Astrocyte (in vitro differentiated cells and primary cell): ENCODE data around the gene ZNF19.

Source experiments
- EZH2 ChIP-seq: IDR thresholded peaks from 2 replicates; pipeline ENCODE4 v1.6.1; 2012; ENCODE audit warnings: mild to moderate bottlenecking, low read length, inconsistent platforms; ENCODE audit not compliant: insufficient read depth
- TF ChIP-seq, protein P1 (sequence below): IDR thresholded peaks from 2 replicates; pipeline ENCODE4 v1.5.1; 2011; ENCODE audit warnings: low read depth, mild to moderate bottlenecking, inconsistent platforms, low read length, moderate library complexity; ENCODE audit not compliant: insufficient read depth

DNA sequence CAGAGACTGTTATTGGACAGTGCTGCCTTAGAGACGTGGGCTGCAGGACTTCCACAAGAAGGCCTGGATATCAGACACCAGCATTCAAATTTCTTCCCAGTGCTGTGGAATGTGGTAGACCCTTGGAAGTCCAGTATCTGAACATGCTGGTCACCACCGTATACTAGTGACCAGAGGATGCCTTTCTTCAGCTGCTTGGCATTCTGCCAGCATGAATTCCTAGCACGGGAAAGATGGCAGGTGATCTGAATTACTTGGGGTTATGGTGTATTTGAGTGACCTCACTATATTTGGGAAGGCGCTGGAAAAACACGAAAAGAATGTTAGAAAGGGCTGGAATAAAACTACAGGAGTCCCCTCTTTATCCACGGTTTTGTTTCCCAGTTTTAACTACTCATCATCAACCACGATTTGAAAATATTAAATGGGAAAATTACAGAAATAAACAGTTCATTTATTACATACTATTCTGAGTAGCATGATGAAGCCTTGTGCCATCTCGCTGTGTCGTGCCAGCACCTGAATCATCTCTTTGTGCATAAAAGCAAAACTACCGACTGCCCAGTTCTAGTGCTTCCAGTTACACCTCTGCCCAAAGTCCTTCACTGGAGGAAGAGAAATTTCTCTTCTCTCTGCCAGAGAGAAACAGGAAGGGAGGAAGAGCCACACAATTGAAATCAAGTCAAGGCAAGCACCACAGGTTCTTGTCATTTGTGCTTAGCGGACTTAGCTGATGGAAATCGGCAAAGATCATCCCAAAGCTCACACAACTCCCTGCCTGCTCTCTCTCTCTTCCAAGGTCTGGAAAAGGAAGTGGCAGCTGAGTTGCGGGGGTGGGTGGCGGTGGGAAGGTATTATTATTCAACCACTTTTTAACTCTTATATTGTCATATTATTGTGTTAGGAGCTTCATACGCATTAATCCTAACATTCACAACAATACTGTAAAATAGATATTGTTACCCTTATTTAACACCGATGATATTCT is 35.7 kb upstream of the ZNF19 start:
- TF ChIP-seq, protein P1, sequence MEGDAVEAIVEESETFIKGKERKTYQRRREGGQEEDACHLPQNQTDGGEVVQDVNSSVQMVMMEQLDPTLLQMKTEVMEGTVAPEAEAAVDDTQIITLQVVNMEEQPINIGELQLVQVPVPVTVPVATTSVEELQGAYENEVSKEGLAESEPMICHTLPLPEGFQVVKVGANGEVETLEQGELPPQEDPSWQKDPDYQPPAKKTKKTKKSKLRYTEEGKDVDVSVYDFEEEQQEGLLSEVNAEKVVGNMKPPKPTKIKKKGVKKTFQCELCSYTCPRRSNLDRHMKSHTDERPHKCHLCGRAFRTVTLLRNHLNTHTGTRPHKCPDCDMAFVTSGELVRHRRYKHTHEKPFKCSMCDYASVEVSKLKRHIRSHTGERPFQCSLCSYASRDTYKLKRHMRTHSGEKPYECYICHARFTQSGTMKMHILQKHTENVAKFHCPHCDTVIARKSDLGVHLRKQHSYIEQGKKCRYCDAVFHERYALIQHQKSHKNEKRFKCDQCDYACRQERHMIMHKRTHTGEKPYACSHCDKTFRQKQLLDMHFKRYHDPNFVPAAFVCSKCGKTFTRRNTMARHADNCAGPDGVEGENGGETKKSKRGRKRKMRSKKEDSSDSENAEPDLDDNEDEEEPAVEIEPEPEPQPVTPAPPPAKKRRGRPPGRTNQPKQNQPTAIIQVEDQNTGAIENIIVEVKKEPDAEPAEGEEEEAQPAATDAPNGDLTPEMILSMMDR = no peak
- no peak for TF ChIP-seq EZH2
